GM12874 (cell line): Measurements from ENCODE around the gene CTSE.
"Not testable (repeated sequence)": the region's sequence is repeated elsewhere in the genome, so short reads cannot be mapped to it uniquely, and the experiment has no call there.

Source experiments
- CTCF ChIP-seq: IDR thresholded peaks from 2 replicates; pipeline ENCODE4 v1.5.1; 2011; ENCODE audit warnings: low read depth, mild to moderate bottlenecking, control low read depth, low read length, moderate library complexity; ENCODE audit not compliant: insufficient read depth

The CTSE gene

GRCh38 chr1:206060844-206061243, 37.1 kb upstream of the CTSE start:
- TF ChIP-seq CTCF: no peak

DNA sequence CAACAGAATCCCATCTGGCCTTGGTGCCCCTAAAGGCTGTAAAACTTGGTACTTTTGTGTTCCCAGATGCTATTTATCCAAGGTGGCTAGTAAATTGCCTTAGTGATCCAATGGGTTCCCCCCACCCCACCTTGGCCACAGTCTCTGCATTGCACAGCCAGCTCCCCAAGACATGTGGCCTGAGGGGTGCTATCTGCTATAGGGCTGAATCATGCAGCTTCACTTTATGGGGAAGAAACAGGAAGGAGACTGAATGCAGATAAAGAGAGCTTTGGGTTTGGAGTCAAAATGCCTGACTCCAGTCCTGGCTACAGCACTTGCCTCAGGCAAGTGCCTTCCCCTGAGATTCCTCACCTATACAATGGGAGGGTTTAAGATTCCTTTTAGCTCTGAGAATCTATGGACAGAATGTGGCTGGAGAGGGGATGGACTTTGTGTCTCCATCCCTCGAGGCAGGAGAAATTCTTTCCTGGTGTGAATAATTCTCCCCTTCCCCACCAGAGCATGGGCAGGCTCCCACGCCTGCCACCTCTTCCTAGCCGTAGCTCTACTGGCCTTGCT, 35.7 kb upstream of the CTSE start:
- no peak for TF ChIP-seq CTCF

GRCh38 chr1:206058927-206059292, 35.2 kb upstream of the CTSE start:
- TF ChIP-seq CTCF: no peak

- not testable (repeated sequence) for TF ChIP-seq CTCF
Measured at GRCh38 chr1:206052919-206053610, 29.4 kb upstream of the CTSE start, which contains the start of gene RHEX. TSS of gene RHEX (plus strand) at chr1:206053173. CDS start at chr1:206097829, 44,656 bp downstream.

DNA sequence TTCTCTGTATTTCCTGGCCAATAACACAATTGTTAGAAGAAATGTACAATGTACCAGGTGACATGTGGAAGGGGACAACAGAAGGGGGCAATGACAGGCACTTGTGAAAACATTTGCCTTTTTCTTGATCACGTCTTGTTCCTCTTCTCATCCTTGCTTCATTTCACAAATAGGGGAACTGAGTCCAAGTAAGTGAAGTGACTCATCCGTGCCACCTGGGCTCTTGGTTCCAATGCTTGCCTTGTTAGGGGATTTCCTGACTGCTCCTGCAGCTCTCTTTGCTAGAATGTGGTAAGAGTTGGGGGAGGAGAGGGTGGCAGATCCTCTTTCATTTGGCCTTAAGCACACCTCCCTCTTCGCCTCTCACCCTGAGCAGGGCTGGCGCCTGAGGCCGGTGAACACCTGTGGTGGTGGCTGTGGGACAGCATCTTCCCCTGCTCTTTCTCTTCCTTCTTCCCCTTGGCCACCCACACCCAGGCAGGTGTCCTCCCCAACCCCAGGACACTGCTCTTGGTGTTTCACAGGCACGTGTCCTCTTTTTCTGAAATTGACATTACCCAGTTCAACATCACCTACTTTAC, 27.1 kb upstream of the CTSE start:
- no peak for TF ChIP-seq CTCF

GRCh38 chr1:206049919-206050600, 26.4 kb upstream of the CTSE start:
- no peak for TF ChIP-seq CTCF

- TF ChIP-seq CTCF: no peak
Measured at GRCh38 chr1:206049293-206049692, 25.6 kb upstream of the CTSE start.
